BE2C (cell line): ENCODE data around the gene RBMS1.

Source experiments
- DNase-seq: peaks from one replicate; pipeline ENCODE4 v3.0.0-alpha.2; 2020
- H3K27me3 ChIP-seq: fragments of 250-450 bp; sonication (Bioruptor Pico); 2 replicates; pipeline ENCODE4 v1.5.1; 2020; ENCODE audit warnings: mild to moderate bottlenecking
- H3K36me3 ChIP-seq: fragments of 250-450 bp; sonication (Bioruptor Pico); 2 replicates; pipeline ENCODE4 v1.5.1; 2020; ENCODE audit warnings: mild to moderate bottlenecking
- H3K4me1 ChIP-seq: fragments of 250-450 bp; sonication (Bioruptor Pico); 2 replicates; pipeline ENCODE4 v1.5.1; 2020
- H3K4me3 ChIP-seq: 2 replicates; pipeline ENCODE4 v1.5.1; 2011; ENCODE audit warnings: low read depth, low read length
- H3K9me3 ChIP-seq: fragments of 250-450 bp; sonication (Bioruptor Pico); 2 replicates; pipeline ENCODE4 v1.5.1; 2020
- CTCF ChIP-seq: IDR thresholded peaks from 2 replicates; pipeline ENCODE4 v1.5.1; 2012; ENCODE audit warnings: mild to moderate bottlenecking, low read depth, low read length

Gene RBMS1

GRCh38 chr2:160224060-160224459, 269.5 kb downstream of the RBMS1 start:
- Histone ChIP-seq H3K27me3 (no peaks in the 10 kb centered on the region), H3K36me3 (no peaks in the 10 kb centered on the region), H3K4me1 (peaks cover 35% of the 10 kb centered on the region), H3K4me3 (no peak overlapping the region), H3K9me3 (no peaks in the 10 kb centered on the region)
- no peak for TF ChIP-seq CTCF
- DNase-seq = no peak

GRCh38 chr2:160223560-160223959, 270.0 kb downstream of the RBMS1 start:
- Histone ChIP-seq H3K4me3 (no peak overlapping the region), H3K27me3 (no peaks in the 10 kb centered on the region), H3K36me3 (no peaks in the 10 kb centered on the region), H3K4me1 (peaks cover 35% of the 10 kb centered on the region), H3K9me3 (no peaks in the 10 kb centered on the region)
- no peak for DNase-seq
- no peak for TF ChIP-seq CTCF

DNA sequence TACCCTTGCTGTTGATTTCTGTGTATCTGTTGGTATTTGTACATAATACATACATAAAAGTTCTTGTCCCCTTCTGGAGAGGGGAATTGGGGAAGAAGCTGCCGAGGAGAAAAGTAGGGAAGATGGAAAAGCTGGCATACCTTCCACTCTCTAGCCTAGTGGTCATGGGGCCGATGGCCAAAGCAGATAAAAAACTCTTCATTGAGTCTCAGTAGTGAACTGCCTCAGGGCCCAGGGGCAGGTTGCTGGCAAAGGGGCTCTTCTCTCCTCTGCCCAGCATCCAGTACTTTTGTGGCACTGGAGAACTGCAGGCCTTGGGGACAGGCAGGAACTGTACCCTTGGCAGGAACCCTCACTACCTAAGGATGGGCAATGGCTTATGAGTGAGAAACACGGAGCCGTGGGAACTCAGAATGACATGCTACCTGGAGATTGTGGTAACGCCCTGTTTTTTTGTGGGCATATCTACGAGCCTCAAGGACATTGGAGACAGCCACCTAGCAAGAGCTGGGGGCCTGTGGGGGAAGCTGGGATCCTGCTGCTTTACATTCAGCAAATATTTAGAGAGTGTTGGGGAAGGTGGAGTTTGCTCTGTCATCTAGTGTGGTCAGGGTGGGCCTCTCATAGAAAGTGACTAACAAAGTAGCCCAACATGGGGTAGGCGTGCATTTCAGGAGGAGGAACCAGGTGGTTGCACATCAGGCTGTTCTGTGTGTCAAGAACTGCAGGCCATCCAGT, 270.9 kb downstream of the RBMS1 start:
- Histone ChIP-seq H3K4me1 (peaks cover 29% of the 10 kb centered on the region), H3K4me3 (no peak overlapping the region), H3K36me3 (no peaks in the 10 kb centered on the region), H3K9me3 (no peaks in the 10 kb centered on the region), H3K27me3 (no peaks in the 10 kb centered on the region)
- TF ChIP-seq CTCF = no peak
- DNase-seq = no peak
